H1 (cell line): ENCODE data around the gene SUV39H2. TPM values are rescaled to one million over a fixed set of nuclear protein-coding genes. Genes with fewer than 3 reads are reported as not detected.

Experiments used
- CTCF ChIA-PET: fragments of 300-600 bp; sonication (Branson Sonifier 250); formaldehyde crosslinking; loops from one replicate; lab custom pipeline; 2021; ENCODE audit not compliant: partially characterized antibody; lab: Charles Lee
- POLR2A ChIA-PET: fragments of 300-600 bp; sonication (Branson Sonifier 250); formaldehyde crosslinking; loops from one replicate; lab custom pipeline; 2021; ENCODE audit warnings: inconsistent platforms; ENCODE audit not compliant: partially characterized antibody; lab: Charles Lee
- DNase-seq, 2 experiments: peaks; one replicate each; pipeline versions ENCODE4 v3.0.0 to v3.0.0-alpha.2; 2010 to 2022; ENCODE audit warnings: low spot score in 2 of 2, low read depth in 1 of 2, mixed read lengths in 1 of 2
- FAIRE-seq: peaks from 2 replicates; lab custom pipeline; 2011; peaks lifted over from hg19 to GRCh38; lab: Jason Lieb, UNC
- H2AFZ ChIP-seq: 2 replicates; pipeline ENCODE4 v1.8.1; 2012; ENCODE audit warnings: low read length, inconsistent platforms
- H2AK5ac ChIP-seq: 2 replicates; pipeline ENCODE4 v1.6.1; 2013; ENCODE audit warnings: low read depth, low read length
- H2BK120ac ChIP-seq: replicated peaks from 2 replicates; pipeline ENCODE3; 2013; ENCODE audit warnings: low read depth, low read length, inconsistent platforms
- H2BK12ac ChIP-seq: 2 replicates; pipeline ENCODE4 v1.6.1; 2013; ENCODE audit warnings: low read depth, low read length
- H2BK15ac ChIP-seq: 2 replicates; pipeline ENCODE4 v1.6.1; 2013; ENCODE audit warnings: low read length
- H2BK20ac ChIP-seq: 2 replicates; pipeline ENCODE4 v1.6.1; 2013; ENCODE audit warnings: low read length
- H2BK5ac ChIP-seq: 2 replicates; pipeline ENCODE4 v1.6.1; 2013; ENCODE audit warnings: low read depth, low read length
- H3K14ac ChIP-seq: 2 replicates; pipeline ENCODE4 v1.6.1; 2013; ENCODE audit warnings: inconsistent platforms; ENCODE audit not compliant: insufficient read length
- H3K18ac ChIP-seq: 2 replicates; pipeline ENCODE4 v1.6.1; 2013; ENCODE audit warnings: low read length; ENCODE audit errors: extremely low read depth
- H3K23ac ChIP-seq: 2 replicates; pipeline ENCODE4 v1.6.1; 2013; ENCODE audit warnings: inconsistent platforms; ENCODE audit not compliant: insufficient read length
- H3K23me2 ChIP-seq: 2 replicates; pipeline ENCODE4 v1.6.1; 2013; ENCODE audit warnings: low read depth, low read length
- H3K27ac ChIP-seq: 2 replicates; pipeline ENCODE4 v1.6.1; 2011; ENCODE audit warnings: low read depth, low read length, inconsistent platforms
- H3K27me3 ChIP-seq, 4 experiments: replicated peaks in 1 of 4; 1 replicate in 1 of 4; 2 replicates in 3 of 4; pipeline versions ENCODE4 v1.6.1 to v1.8.1; 2011 to 2013; ENCODE audit warnings: low read length in 3 of 4, mild to moderate bottlenecking in 3 of 4, inconsistent platforms in 2 of 4, mixed read lengths in 2 of 4, moderate library complexity in 1 of 4; ENCODE audit not compliant: control insufficient read depth in 3 of 4, insufficient read depth in 3 of 4; ENCODE audit errors: extremely low read depth in 1 of 4
- H3K36me3 ChIP-seq, 4 experiments: 2 replicates each; pipeline versions ENCODE4 v1.6.1 to v1.8.1; 2011 to 2013; ENCODE audit warnings: mild to moderate bottlenecking in 4 of 4, low read length in 3 of 4, moderate library complexity in 2 of 4, control low read depth in 1 of 4, inconsistent platforms in 1 of 4; ENCODE audit not compliant: insufficient read depth in 4 of 4, control insufficient read depth in 2 of 4
- H3K4ac ChIP-seq: replicated peaks from 2 replicates; pipeline ENCODE3; 2013; ENCODE audit warnings: low read length, low read depth, mixed read lengths, inconsistent platforms; ENCODE audit not compliant: insufficient read length
- H3K4me1 ChIP-seq, 4 experiments: replicated peaks in 1 of 4; 1 replicate in 1 of 4; 2 replicates in 3 of 4; pipeline versions ENCODE4 v1.6.1 to v1.8.1; 2011 to 2013; ENCODE audit warnings: low read length in 3 of 4, inconsistent platforms in 2 of 4, mixed read lengths in 1 of 4; ENCODE audit not compliant: insufficient read depth in 4 of 4, control insufficient read depth in 3 of 4
- H3K4me2 ChIP-seq, 2 experiments: 2 replicates each; pipeline versions ENCODE4 v1.6.1 to v1.8.1; 2011 to 2013; ENCODE audit warnings: low read depth in 2 of 2, low read length in 2 of 2, control low read depth in 1 of 2, inconsistent platforms in 1 of 2, mild to moderate bottlenecking in 1 of 2; ENCODE audit not compliant: insufficient read depth in 1 of 2
- H3K4me3 ChIP-seq, 4 experiments: fragments of 200-600, 300-600 bp in 1 of 4; sonication (generic), shearing (Covaris generic), sonication (Bioruptor Twin) in 1 of 4; 2 replicates each; pipeline versions ENCODE4 v1.5.1 to v1.8.1; 2011 to 2016; ENCODE audit warnings: low read length in 4 of 4, low read depth in 3 of 4, control low read depth in 2 of 4, inconsistent platforms in 2 of 4, mild to moderate bottlenecking in 2 of 4, mixed read lengths in 1 of 4, moderate library complexity in 1 of 4; ENCODE audit not compliant: insufficient read depth in 2 of 4; ENCODE audit errors: extremely low read depth in 1 of 4
- H3K56ac ChIP-seq: replicated peaks from 2 replicates; pipeline ENCODE3; 2013; ENCODE audit warnings: low read depth, mild to moderate bottlenecking, mixed read lengths, low read length, inconsistent platforms; ENCODE audit not compliant: insufficient read length
- H3K79me1 ChIP-seq: 2 replicates; pipeline ENCODE4 v1.6.1; 2013; ENCODE audit warnings: low read depth, low read length, control low read depth
- H3K79me2 ChIP-seq, 2 experiments: 2 replicates each; pipeline versions ENCODE4 v1.6.1 to v1.8.1; 2012 to 2013; ENCODE audit warnings: low read length in 2 of 2, mild to moderate bottlenecking in 2 of 2, inconsistent platforms in 1 of 2; ENCODE audit not compliant: insufficient read depth in 2 of 2, control insufficient read depth in 1 of 2
- H3K9ac ChIP-seq, 4 experiments: replicated peaks in 1 of 4; 1 replicate in 1 of 4; 2 replicates in 3 of 4; pipeline versions ENCODE4 v1.6.1 to v1.8.1; 2011 to 2013; ENCODE audit warnings: low read depth in 3 of 4, low read length in 3 of 4, control low read depth in 2 of 4, mild to moderate bottlenecking in 2 of 4, moderate library complexity in 2 of 4, inconsistent platforms in 1 of 4; ENCODE audit errors: extremely low read depth in 1 of 4
- H3K9me3 ChIP-seq, 2 experiments: 2 replicates each; pipeline versions ENCODE4 v1.6.1 to v1.8.1; 2012 to 2013; ENCODE audit warnings: mild to moderate bottlenecking in 2 of 2, moderate library complexity in 2 of 2, control low read depth in 1 of 2, inconsistent platforms in 1 of 2, low read depth in 1 of 2, low read length in 1 of 2, mixed read lengths in 1 of 2; ENCODE audit not compliant: insufficient read depth in 2 of 2
- H4K20me1 ChIP-seq, 2 experiments: replicated peaks in 1 of 2; 2 replicates each; pipeline versions ENCODE3 to v1.8.1; 2011 to 2013; ENCODE audit warnings: inconsistent platforms in 2 of 2, low read length in 2 of 2, mild to moderate bottlenecking in 1 of 2; ENCODE audit not compliant: insufficient read depth in 2 of 2, control insufficient read depth in 1 of 2
- H4K5ac ChIP-seq: 2 replicates; pipeline ENCODE4 v1.6.1; 2013; ENCODE audit warnings: low read length, low read depth, mixed read lengths, inconsistent platforms; ENCODE audit not compliant: insufficient read length
- H4K8ac ChIP-seq: 2 replicates; pipeline ENCODE4 v1.8.0; 2013; ENCODE audit warnings: mild to moderate bottlenecking, moderate library complexity, low read length, inconsistent platforms; ENCODE audit not compliant: insufficient read depth; ENCODE audit errors: extremely low read depth
- H4K91ac ChIP-seq: replicated peaks from 2 replicates; pipeline ENCODE3; 2013; ENCODE audit warnings: low read length, mixed read lengths, inconsistent platforms; ENCODE audit not compliant: insufficient read length
- SAP30 ChIP-seq: fragments of 300-600 bp; sonication (generic); IDR thresholded peaks from 2 replicates; pipeline ENCODE4 v1.7.1; 2012; ENCODE audit warnings: low read length, moderate library complexity, mild to moderate bottlenecking, inconsistent platforms; ENCODE audit not compliant: insufficient read depth, insufficient replicate concordance
- SIN3A ChIP-seq, 2 experiments: IDR thresholded peaks in 1 of 2; conservative IDR thresholded peaks in 1 of 2; 2 replicates each; pipeline ENCODE4 v1.6.1; 2011 to 2012; ENCODE audit warnings: low read length in 2 of 2, improper control_type of control experiment in 1 of 2, low read depth in 1 of 2, mild to moderate bottlenecking in 1 of 2
- WGBS, 2 experiments: shearing (Covaris generic) in 1 of 2; methylation state at CpG; one replicate each; pipeline versions ENCODE4 v1.1.6 to v1.1.7; 2013 to 2015; ENCODE audit warnings: low lambda C conversion rate in 2 of 2, mixed read lengths in 2 of 2, inconsistent platforms in 1 of 2, low coverage in 1 of 2, missing lambda C conversion rate in 1 of 2; ENCODE audit not compliant: insufficient replicate concordance in 2 of 2, insufficient coverage in 1 of 2, insufficient read length in 1 of 2; ENCODE audit errors: extremely low coverage in 1 of 2, missing lambda C conversion rate in 1 of 2; 5-methylcytosine and 5-hydroxymethylcytosine counted together
- polyA plus RNA-seq, 7 experiments: library from polyadenylated mRNA; depleted of rRNA in 3 of 7; stranded (reverse) in 5 of 7; unstranded in 2 of 7; fragments of >200 nt in 5 of 7; fragments of 200-250 nt in 2 of 7; gene quantifications; 1 replicate in 5 of 7; 2 replicates in 1 of 7; 4 replicates in 1 of 7; pipeline versions ENCODE4 v1.2.1 to v1.2.3, GENCODE V29; 2011 to 2013; ENCODE audit warnings: missing spikeins in 2 of 7, mixed read lengths in 2 of 7
- total RNA-seq: library from RNA; stranded (reverse); fragmentation: NEBNext Ultra II Directional; extraction: Animal tissue kit (Norgen Biotek cat#: 25700); gene quantifications from 2 replicates; pipeline ENCODE4 v1.2.1, GENCODE V29; 2021

SUV39H2 gene
- total and polyA plus RNA-seq, 2 of the 8 experiments (the other 6 are each of a cell fraction or from before 2014, with no cell fraction given): 19.4 to 62.3 TPM

GRCh38 chr10:14880229-14880628, 1.6 kb downstream of the SUV39H2 start:
- Histone ChIP-seq H4K5ac (no peak overlapping the region), H3K14ac (no peak overlapping the region), H3K4me2 (peak overlapping the region; percentile 68 to 80), H3K9ac (peak overlapping the region; percentile 77 to 93 (median 90)), H3K27ac (no peak overlapping the region), H2AFZ (no peak overlapping the region), H3K4me1 (peaks cover 3 to 11% (median 7%) of the 10 kb centered on the region in 4 experiments; a peak in 6 of 7 replicates), H4K8ac (no peak overlapping the region), H2BK20ac (no peak overlapping the region), H3K36me3 (peaks cover 0 to 21% (median 3%) of the 10 kb centered on the region in 4 experiments; a peak in 4 of 8 replicates), H3K27me3 (no peaks in the 10 kb centered on the region), H3K56ac (no peak overlapping the region), H3K9me3 (no peaks in the 10 kb centered on the region), H3K23me2 (peaks cover 7% of the 10 kb centered on the region), H3K79me1 (no peaks in the 10 kb centered on the region; the same call in 1 of the 2 replicates), H3K18ac (no peak overlapping the region), H2AK5ac (no peak overlapping the region), H3K79me2 (peaks cover 16 to 67% of the 10 kb centered on the region in 2 experiments), H3K4me3 (peak overlapping the region; percentile 79 to 93 (median 88)), H3K23ac (no peak overlapping the region), H2BK15ac (no peak overlapping the region), H3K4ac (no peak overlapping the region), H2BK120ac (no peak overlapping the region), H2BK5ac (no peak overlapping the region), H4K20me1 (peaks cover 16 to 17% of the 10 kb centered on the region in 2 experiments), H2BK12ac (no peak overlapping the region), H4K91ac (no peak overlapping the region)
- TF ChIP-seq SIN3A (conservative IDR thresholded peaks at IDR 0.05 in 1 of 2, IDR thresholded peaks at IDR 0.05 in 1 of 2; ENCODE audit: low read depth in 1 of 2, low read length in 2 of 2) (peak; percentile 74 to 81; a peak in 2 of 4 replicates), SAP30 (no peak)
- CTCF ChIA-PET: interaction anchor here (0.6 kb wide), 1 partner anchor 1550 kb away, joined by 3 read pairs; no protein-coding TSS in a partner anchor
- 54% methylated on average over 7 of the region's 7 CpGs; no CpG with 5 or more reads in 1 of the 2 experiments for WGBS, 2 experiments
- DNase-seq (no peak), FAIRE-seq (no peak)
- POLR2A ChIA-PET: interaction anchor here (1.0 to 2.8 kb wide), 6 partner anchors 9 to 84 kb away, joined by 3 to 11 read pairs (median 4); partner anchors contain the start of genes CDNF, HSPA14 and MSANTD7
